PC-9 (cell line): Measurements from ENCODE around the gene MUCL3. TPM values are rescaled to one million over a fixed set of nuclear protein-coding genes. Genes with fewer than 3 reads are reported as not detected.

Experiments
- BruUV-seq: library from RNA; stranded (reverse); fragments of 400-500 nt; replicated peaks from 2 replicates; lab custom pipeline; 2021; lab: Mats Ljungman, UMichigan
- CTCF ChIA-PET: fragments of 300-600 bp; sonication (Branson Sonifier 250); formaldehyde crosslinking; loops from one replicate; lab custom pipeline; 2022; ENCODE audit warnings: antibody characterized with exemption; lab: Charles Lee
- POLR2A ChIA-PET: fragments of 300-600 bp; sonication (Branson Sonifier 250); formaldehyde crosslinking; loops from one replicate; lab custom pipeline; 2022; ENCODE audit warnings: antibody characterized with exemption; ENCODE audit not compliant: unreplicated experiment; lab: Charles Lee
- DNase-seq, 2 experiments: peaks; one replicate each; pipeline versions ENCODE4 v3.0.0 to v3.0.0-alpha.2; 2015 to 2022; ENCODE audit warnings: mixed read lengths in 1 of 2
- H2AFZ ChIP-seq: fragments of 200-600 bp; sonication (generic); 2 replicates; pipeline ENCODE4 v1.8.1; 2017; ENCODE audit warnings: antibody characterized with exemption
- H3F3A ChIP-seq: fragments of 200-600 bp; sonication (generic); 2 replicates; pipeline ENCODE4 v1.8.1; 2017; ENCODE audit warnings: antibody characterized with exemption, mild to moderate bottlenecking, low read depth; ENCODE audit not compliant: insufficient read depth
- H3K27ac ChIP-seq: fragments of 200-600 bp; sonication (generic); 2 replicates; pipeline ENCODE4 v1.6.1; 2016; ENCODE audit warnings: mixed run types
- H3K27me3 ChIP-seq: fragments of 200-600 bp; sonication (generic); 2 replicates; pipeline ENCODE4 v1.6.1; 2016; ENCODE audit warnings: low read depth, mixed run types; ENCODE audit not compliant: insufficient read depth
- H3K36me3 ChIP-seq: fragments of 200-600 bp; sonication (generic); 2 replicates; pipeline ENCODE4 v1.6.1; 2016; ENCODE audit warnings: low read depth, mixed run types
- H3K4me1 ChIP-seq: fragments of 200-600 bp; sonication (generic); replicated peaks from 2 replicates; pipeline ENCODE4 v1.6.1; 2016; ENCODE audit warnings: mixed run types; ENCODE audit not compliant: insufficient read depth
- H3K4me2 ChIP-seq: fragments of 200-600 bp; sonication (generic); 2 replicates; pipeline ENCODE4 v1.6.1; 2017; ENCODE audit warnings: mixed run types
- H3K4me3 ChIP-seq: fragments of 200-600 bp; sonication (generic); 2 replicates; pipeline ENCODE4 v1.6.1; 2016; ENCODE audit warnings: mixed run types
- H3K79me2 ChIP-seq: fragments of 200-600 bp; sonication (generic); 2 replicates; pipeline ENCODE4 v1.6.1; 2017; ENCODE audit warnings: low read depth, mixed run types
- H3K9me2 ChIP-seq: fragments of 200-600 bp; sonication (generic); 2 replicates; pipeline ENCODE4 v1.8.1; 2017; ENCODE audit warnings: mild to moderate bottlenecking; ENCODE audit not compliant: insufficient read depth
- H3K9me3 ChIP-seq: fragments of 200-600 bp; sonication (generic); 2 replicates; pipeline ENCODE4 v1.8.1; 2016; ENCODE audit warnings: low read depth; ENCODE audit not compliant: insufficient read depth
- H4K20me1 ChIP-seq: fragments of 200-600 bp; sonication (generic); 2 replicates; pipeline ENCODE4 v1.8.1; 2017; ENCODE audit not compliant: insufficient read depth
- CTCF ChIP-seq: fragments of 200-600 bp; sonication (generic); conservative IDR thresholded peaks from 2 replicates; pipeline ENCODE4 v1.6.1; 2017; ENCODE audit warnings: mixed run types, antibody characterized with exemption, mild to moderate bottlenecking, moderate library complexity
- EZH2 ChIP-seq: fragments of 200-600 bp; sonication (generic); IDR thresholded peaks from 2 replicates; pipeline ENCODE4 v1.8.0; 2017; ENCODE audit warnings: antibody characterized with exemption, low read depth
- intact Hi-C: fragments of 100-400 bp; cut with micrococcal nuclease; formaldehyde crosslinking; loops from one replicate; pipeline ENCODE4 v1.10.0; 2022; ENCODE audit not compliant: unreplicated experiment
- total RNA-seq: library from RNA; stranded (reverse); gene quantifications from 2 replicates; pipeline ENCODE4 v1.2.3, GENCODE V29; 2021

MUCL3 gene
- total RNA-seq, 1 experiment from 2014 or later = not detected

DNA sequence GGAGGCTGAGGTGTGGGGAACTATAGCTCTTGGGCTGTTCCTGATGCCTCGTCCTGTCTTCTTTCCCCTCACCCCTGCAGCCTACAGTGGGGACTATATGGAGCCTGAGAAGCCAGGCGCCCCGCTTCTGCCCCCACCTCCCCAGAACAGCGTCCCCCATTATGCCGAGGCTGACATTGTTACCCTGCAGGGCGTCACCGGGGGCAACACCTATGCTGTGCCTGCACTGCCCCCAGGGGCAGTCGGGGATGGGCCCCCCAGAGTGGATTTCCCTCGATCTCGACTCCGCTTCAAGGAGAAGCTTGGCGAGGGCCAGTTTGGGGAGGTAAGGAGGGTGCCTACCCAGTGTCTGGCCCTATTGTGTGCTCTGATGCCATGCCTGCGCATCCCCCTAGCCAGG is 44.2 kb upstream of the MUCL3 start:
- H3F3A ChIP-seq = peaks cover 36% of the 10 kb centered on the region
- BruUV-seq = no TSS peak
- H3K36me3 ChIP-seq = peaks cover 29% of the 10 kb centered on the region
- H2AFZ ChIP-seq = no peak overlapping the region
- no peaks in the 10 kb centered on the region for H3K9me3 ChIP-seq
- intact Hi-C loops = no loop called here
- no peak overlapping the region for H3K27ac ChIP-seq
- H3K79me2 ChIP-seq = no peaks in the 10 kb centered on the region
- no peaks in the 10 kb centered on the region; the same call in 1 of the 2 replicates for H4K20me1 ChIP-seq
- no peaks in the 10 kb centered on the region for H3K27me3 ChIP-seq
- no peak for TF ChIP-seq EZH2
- TF ChIP-seq CTCF = no peak
- H3K9me2 ChIP-seq = no peaks in the 10 kb centered on the region
- no peak for DNase-seq
- H3K4me3 ChIP-seq = no peak overlapping the region
- CTCF ChIA-PET = no interaction called here
- no peaks in the 10 kb centered on the region for H3K4me1 ChIP-seq
- H3K4me2 ChIP-seq = no peak overlapping the region
- POLR2A ChIA-PET = no interaction called here

DNA sequence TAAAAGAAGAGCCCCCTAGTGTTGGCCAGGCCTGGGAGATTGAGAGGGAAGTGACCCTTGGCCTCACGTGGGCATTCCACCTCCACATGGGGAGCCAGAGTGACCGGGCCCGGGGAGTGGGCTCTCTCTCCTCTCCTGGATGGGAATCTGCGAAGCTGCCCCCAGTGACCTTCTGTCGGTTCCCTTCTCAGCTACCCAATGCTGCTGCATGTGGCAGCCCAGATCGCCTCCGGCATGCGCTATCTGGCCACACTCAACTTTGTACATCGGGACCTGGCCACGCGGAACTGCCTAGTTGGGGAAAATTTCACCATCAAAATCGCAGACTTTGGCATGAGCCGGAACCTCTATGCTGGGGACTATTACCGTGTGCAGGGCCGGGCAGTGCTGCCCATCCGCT is 42.9 kb upstream of the MUCL3 start:
- DNase-seq = no peak
- peaks cover 38% of the 10 kb centered on the region for H3F3A ChIP-seq
- no TSS peak for BruUV-seq
- no peak overlapping the region for H3K27ac ChIP-seq
- no peak for TF ChIP-seq EZH2
- TF ChIP-seq CTCF = no peak
- H3K4me3 ChIP-seq = no peak overlapping the region
- no peaks in the 10 kb centered on the region for H3K27me3 ChIP-seq
- ChIA-PET CTCF (no interaction called here), POLR2A (no interaction called here)
- H3K36me3 ChIP-seq = peaks cover 25% of the 10 kb centered on the region
- H2AFZ ChIP-seq = no peak overlapping the region
- no peak overlapping the region for H3K4me2 ChIP-seq
- intact Hi-C loops = no loop called here
- no peaks in the 10 kb centered on the region for H3K9me3 ChIP-seq
- no peaks in the 10 kb centered on the region for H3K79me2 ChIP-seq
- no peaks in the 10 kb centered on the region; the same call in 1 of the 2 replicates for H4K20me1 ChIP-seq
- H3K9me2 ChIP-seq = no peaks in the 10 kb centered on the region
- H3K4me1 ChIP-seq = no peaks in the 10 kb centered on the region

- Histone ChIP-seq H4K20me1 (no peaks in the 10 kb centered on the region; the same call in 1 of the 2 replicates), H3K9me3 (no peaks in the 10 kb centered on the region), H3K4me3 (no peak overlapping the region), H2AFZ (no peak overlapping the region), H3K27me3 (no peaks in the 10 kb centered on the region), H3K79me2 (no peaks in the 10 kb centered on the region), H3F3A (peaks cover 43% of the 10 kb centered on the region), H3K27ac (no peak overlapping the region), H3K4me1 (no peaks in the 10 kb centered on the region), H3K36me3 (peaks cover 25% of the 10 kb centered on the region), H3K9me2 (no peaks in the 10 kb centered on the region), H3K4me2 (no peak overlapping the region)
- TF ChIP-seq CTCF (no peak), EZH2 (no peak)
- ChIA-PET CTCF (no interaction called here), POLR2A (interaction anchor here (0.6 kb wide), 1 partner anchor 16 kb away, joined by 4 read pairs; no protein-coding TSS in a partner anchor)
- no TSS peak for BruUV-seq
- intact Hi-C loops = no loop called here
- no peak for DNase-seq
Observed at GRCh38 chr6:30898750-30899360, 41.9 kb upstream of the MUCL3 start.
